ENCODE measurements around the gene CDS2. TPM values are rescaled to one million over a fixed set of nuclear protein-coding genes. Genes with fewer than 3 reads are reported as not detected.

CDS2 gene
- total RNA-seq, 4 donors from 2014 or later = 26.9 to 60.1 (median 30.3) TPM

DNA sequence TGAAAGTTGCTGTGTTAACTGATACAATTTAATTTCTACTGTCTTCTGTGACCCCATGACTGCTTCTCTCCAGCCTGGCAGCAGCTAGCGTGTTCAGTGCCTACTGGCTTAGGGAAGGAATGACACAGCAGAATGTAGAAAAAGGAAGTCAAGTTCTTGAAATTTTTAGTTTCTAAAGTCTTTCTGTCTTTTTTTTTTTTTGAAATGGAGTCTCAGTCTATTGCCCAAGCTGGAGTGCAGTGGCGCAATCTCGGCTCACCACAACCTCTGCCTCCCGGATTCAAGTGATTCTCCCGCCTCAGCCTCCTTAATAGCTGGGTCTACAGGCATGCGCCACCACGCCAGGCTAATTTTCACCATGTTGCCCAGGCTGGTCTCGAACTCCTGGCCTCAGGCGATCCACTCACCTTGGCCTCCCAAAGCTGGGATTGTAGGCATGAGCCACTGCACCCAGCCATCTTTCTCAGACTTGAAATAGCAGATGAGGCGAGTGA, 46.4 kb upstream of the CDS2 start:
- 82% methylated on average over 4 to 10 of the region's 10 CpGs for WGBS, 2 donors (ENCODE audit: low coverage in 1 of 2)
- H3K4me3 ChIP-seq = no peak overlapping the region
- peak overlapping the region; percentile 77 to 82 (median 80) for H3K27ac ChIP-seq
- H3K27me3 ChIP-seq = no peaks in the 10 kb centered on the region
- in situ Hi-C loops (cut with MboI; ENCODE audit: low pct_ligation_motif_present in 1 of 4, low pct_unique_long_range_greater_than_20kb in 1 of 4, low sequenced_read_pairs in 3 of 4) = loop anchor here in 1 of 4 donors (25.0 kb wide), 1 partner anchor 468 kb away; no protein-coding TSS in a partner anchor
- DNase-seq = peak; percentile 42
- H3K9me3 ChIP-seq = no peaks in the 10 kb centered on the region
- no peaks in the 10 kb centered on the region for H3K36me3 ChIP-seq
- intact Hi-C loops (cut with DNase I; ENCODE audit: low total_unique reads) = no loop called here
- TF ChIP-seq POLR2AphosphoS5 (IDR thresholded peaks at IDR 0.05) = no peak
- TF ChIP-seq CTCF (IDR thresholded peaks at IDR 0.05) = no peak
- no peak for TF ChIP-seq EP300 (IDR thresholded peaks at IDR 0.05; ENCODE audit: low read depth)
- TF ChIP-seq POLR2A (IDR thresholded peaks at IDR 0.05) = no peak
- peaks cover 0 to 20% (median 14%) of the 10 kb centered on the region in 4 donors for H3K4me1 ChIP-seq

- peak; percentile 21 for DNase-seq
- TF ChIP-seq CTCF (IDR thresholded peaks at IDR 0.05) = no peak
- no peak for TF ChIP-seq POLR2A (IDR thresholded peaks at IDR 0.05)
- TF ChIP-seq EP300 (IDR thresholded peaks at IDR 0.05; ENCODE audit: low read depth) = no peak
- no peak for TF ChIP-seq POLR2AphosphoS5 (IDR thresholded peaks at IDR 0.05)
- no peaks in the 10 kb centered on the region for H3K27me3 ChIP-seq
- in situ Hi-C loops (cut with MboI; ENCODE audit: low pct_ligation_motif_present in 1 of 4, low pct_unique_long_range_greater_than_20kb in 1 of 4, low sequenced_read_pairs in 3 of 4) (loop anchor here in 1 of 4 donors (25.0 kb wide), 1 partner anchor 473 kb away; no protein-coding TSS in a partner anchor), intact Hi-C loops (cut with DNase I; ENCODE audit: low total_unique reads) (no loop called here)
- no peaks in the 10 kb centered on the region for H3K36me3 ChIP-seq
- no peak overlapping the region for H3K4me3 ChIP-seq
- H3K4me1 ChIP-seq = peaks cover 0 to 9% (median 0%) of the 10 kb centered on the region in 4 donors
- peak overlapping the region in 1 of 4 donors; percentile 1 for H3K27ac ChIP-seq
- H3K9me3 ChIP-seq = no peaks in the 10 kb centered on the region
- 80 to 87% methylated on average over 3 to 4 of the region's 4 CpGs for WGBS, 2 donors (ENCODE audit: low coverage in 1 of 2)
Measured at GRCh38 chr20:5085380-5085779, 41.4 kb upstream of the CDS2 start.

DNA sequence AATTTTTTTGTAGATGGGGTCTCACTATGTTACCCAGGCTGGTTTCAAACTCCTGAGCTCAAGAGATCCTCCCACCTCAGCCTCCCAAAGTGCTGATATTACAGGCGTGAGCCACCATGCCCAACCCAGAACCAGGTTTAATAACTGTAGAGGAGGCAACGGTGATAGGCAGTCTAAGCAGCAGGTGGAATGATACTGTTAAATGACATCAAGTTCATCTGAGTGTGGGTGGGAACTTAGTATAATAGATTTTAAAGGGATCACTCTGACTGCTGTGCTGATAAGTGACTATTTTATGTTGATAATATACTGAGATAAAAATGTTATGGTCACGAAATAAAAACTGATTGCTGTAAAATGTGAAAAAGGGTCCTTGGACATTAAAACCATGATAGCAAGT, 38.1 kb upstream of the CDS2 start:
- in situ Hi-C loops (cut with MboI; ENCODE audit: low pct_ligation_motif_present in 1 of 4, low pct_unique_long_range_greater_than_20kb in 1 of 4, low sequenced_read_pairs in 3 of 4) = loop anchor here in 1 of 4 donors (25.0 kb wide), 1 partner anchor 476 kb away; no protein-coding TSS in a partner anchor
- no peaks in the 10 kb centered on the region for H3K9me3 ChIP-seq
- H3K4me3 ChIP-seq = no peak overlapping the region
- no peaks in the 10 kb centered on the region for H3K36me3 ChIP-seq
- intact Hi-C loops (cut with DNase I; ENCODE audit: low total_unique reads) = no loop called here
- TF ChIP-seq EP300 (IDR thresholded peaks at IDR 0.05; ENCODE audit: low read depth) (no peak), POLR2A (IDR thresholded peaks at IDR 0.05) (no peak), CTCF (IDR thresholded peaks at IDR 0.05) (no peak), POLR2AphosphoS5 (IDR thresholded peaks at IDR 0.05) (no peak)
- DNase-seq = no peak
- peaks cover 0 to 13% (median 3%) of the 10 kb centered on the region in 4 donors for H3K4me1 ChIP-seq
- H3K27me3 ChIP-seq = no peaks in the 10 kb centered on the region
- H3K27ac ChIP-seq = peak overlapping the region in 2 of 4 donors; percentile 13 to 42
- 38 to 51% methylated on average over 2 to 3 of the region's 3 CpGs for WGBS, 2 donors (ENCODE audit: low coverage in 1 of 2)

- H3K27ac ChIP-seq = peak overlapping the region in 3 of 4 donors; percentile 42 to 57 (median 42)
- intact Hi-C loops (cut with DNase I; ENCODE audit: low total_unique reads) = no loop called here
- H3K36me3 ChIP-seq = no peaks in the 10 kb centered on the region
- H3K4me1 ChIP-seq = peaks cover 0 to 13% (median 3%) of the 10 kb centered on the region in 4 donors
- H3K4me3 ChIP-seq = no peak overlapping the region
- in situ Hi-C loops (cut with MboI; ENCODE audit: low pct_ligation_motif_present in 1 of 4, low pct_unique_long_range_greater_than_20kb in 1 of 4, low sequenced_read_pairs in 3 of 4) = loop anchor here in 1 of 4 donors (10.0 to 25.0 kb wide), 2 partner anchors 335 to 478 kb away; no protein-coding TSS in a partner anchor
- H3K9me3 ChIP-seq = no peaks in the 10 kb centered on the region
- H3K27me3 ChIP-seq = no peaks in the 10 kb centered on the region
- TF ChIP-seq POLR2AphosphoS5 (IDR thresholded peaks at IDR 0.05) (peak in 1 of 3 donors; percentile 29), CTCF (IDR thresholded peaks at IDR 0.05) (no peak), POLR2A (IDR thresholded peaks at IDR 0.05) (peak; percentile 23), EP300 (IDR thresholded peaks at IDR 0.05; ENCODE audit: low read depth) (no peak)
- DNase-seq = no peak
- 32 to 77% methylated on average over 4 of the region's 4 CpGs for WGBS, 2 donors (ENCODE audit: low coverage in 1 of 2)
Measured at GRCh38 chr20:5090191-5090590, 36.6 kb upstream of the CDS2 start.
